ENCODE measurements around the gene PLCG2. TPM values are rescaled to one million over a fixed set of nuclear protein-coding genes. Genes with fewer than 3 reads are reported as not detected.

The PLCG2 gene
- total and polyA plus RNA-seq, 2 of the 8 experiments (the other 6 are each of a cell fraction or from before 2014, with no cell fraction given), result 6.1 to 6.9 TPM

- Histone ChIP-seq H3K79me1 (ENCODE audit: low read depth, low read length) (no peaks in the 10 kb centered on the region), H3K9ac (replicated peaks in 1 of 4; ENCODE audit: extremely low read depth in 1 of 4, low read depth in 3 of 4, low read length in 3 of 4) (no peak overlapping the region), H3K79me2 (ENCODE audit: control insufficient read depth in 1 of 2, insufficient read depth in 2 of 2, low read length in 2 of 2) (no peaks in the 10 kb centered on the region), H3K4ac (replicated peaks; ENCODE audit: insufficient read length, low read depth, low read length) (no peak overlapping the region), H2BK12ac (ENCODE audit: low read depth, low read length) (no peak overlapping the region), H2BK5ac (ENCODE audit: low read depth, low read length) (no peak overlapping the region), H4K91ac (replicated peaks; ENCODE audit: insufficient read length, low read length) (no peak overlapping the region), H3K36me3 (ENCODE audit: control insufficient read depth in 2 of 4, insufficient read depth in 4 of 4, low read length in 3 of 4) (no peaks in the 10 kb centered on the region), H4K8ac (ENCODE audit: extremely low read depth, insufficient read depth, low read length) (no peak overlapping the region), H3K4me1 (replicated peaks in 1 of 4; ENCODE audit: control insufficient read depth in 3 of 4, insufficient read depth in 4 of 4, low read length in 3 of 4) (no peaks in the 10 kb centered on the region), H2BK20ac (ENCODE audit: low read length) (no peak overlapping the region), H3K27ac (ENCODE audit: low read depth, low read length) (no peak overlapping the region), H3K18ac (ENCODE audit: extremely low read depth, low read length) (no peak overlapping the region), H2AK5ac (ENCODE audit: low read depth, low read length) (no peak overlapping the region), H4K20me1 (replicated peaks in 1 of 2; ENCODE audit: control insufficient read depth in 1 of 2, insufficient read depth in 2 of 2, low read length in 2 of 2) (no peaks in the 10 kb centered on the region), H3K23me2 (ENCODE audit: low read depth, low read length) (no peaks in the 10 kb centered on the region), H3K9me3 (ENCODE audit: insufficient read depth in 2 of 2, low read depth in 1 of 2, low read length in 1 of 2) (no peaks in the 10 kb centered on the region), H2BK15ac (ENCODE audit: low read length) (no peak overlapping the region), H3K4me3 (ENCODE audit: extremely low read depth in 1 of 4, insufficient read depth in 2 of 4, low read depth in 3 of 4, low read length in 4 of 4) (no peak overlapping the region), H3K4me2 (ENCODE audit: insufficient read depth in 1 of 2, low read depth in 2 of 2, low read length in 2 of 2) (no peak overlapping the region), H3K56ac (replicated peaks; ENCODE audit: insufficient read length, low read depth, low read length) (no peak overlapping the region), H3K14ac (ENCODE audit: insufficient read length) (no peak overlapping the region), H3K23ac (ENCODE audit: insufficient read length) (no peak overlapping the region), H2BK120ac (replicated peaks; ENCODE audit: low read depth, low read length) (no peak overlapping the region), H3K27me3 (replicated peaks in 1 of 4; ENCODE audit: control insufficient read depth in 3 of 4, extremely low read depth in 1 of 4, insufficient read depth in 3 of 4, low read length in 3 of 4) (no peaks in the 10 kb centered on the region), H4K5ac (ENCODE audit: insufficient read length, low read depth, low read length) (no peak overlapping the region), H2AFZ (ENCODE audit: low read length) (no peak overlapping the region)
- DNase-seq (ENCODE audit: low read depth in 1 of 2, low spot score in 2 of 2), result no peak
- FAIRE-seq, result no peak
- CTCF ChIA-PET (ENCODE audit: partially characterized antibody), result interaction anchor here (0.7 to 2.7 kb wide), 7 partner anchors 10 to 112 kb away, joined by 3 to 13 read pairs (median 4); no protein-coding TSS in a partner anchor
- POLR2A ChIA-PET (ENCODE audit: partially characterized antibody), result interaction anchor here (1.2 kb wide), 1 partner anchor 9 kb away, joined by 5 read pairs; no protein-coding TSS in a partner anchor
- no peak for TF ChIP-seq CTCF (IDR thresholded peaks at IDR 0.05; ENCODE audit: control extremely low read depth in 1 of 3, insufficient read depth in 1 of 3, low read depth in 1 of 3, low read length in 3 of 3)
- TF ChIP-seq PHF8 (conservative IDR thresholded peaks at IDR 0.05; ENCODE audit: low read depth, low read length), result no peak
- TF ChIP-seq HDAC6 (IDR thresholded peaks at IDR 0.05; ENCODE audit: low read depth, low read length), result no peak
- no peak for TF ChIP-seq KDM5A (IDR thresholded peaks at IDR 0.05; ENCODE audit: low read length)
- no peak for TF ChIP-seq ASH2L (IDR thresholded peaks at IDR 0.05; ENCODE audit: low read length)
- no peak for TF ChIP-seq RFX5 (IDR thresholded peaks at IDR 0.05; ENCODE audit: borderline replicate concordance, low read depth, low read length)
- no peak for TF ChIP-seq ATF3 (IDR thresholded peaks at IDR 0.05; ENCODE audit: insufficient read depth, low read depth, low read length)
- TF ChIP-seq SUZ12 (IDR thresholded peaks at IDR 0.05; ENCODE audit: low read length), result no peak
- no peak for TF ChIP-seq CBX5 (IDR thresholded peaks at IDR 0.05; ENCODE audit: low read depth, low read length)
- TF ChIP-seq TAF1 (IDR thresholded peaks at IDR 0.05; ENCODE audit: low read depth, low read length), result no peak
- no peak for TF ChIP-seq SIRT6 (IDR thresholded peaks at IDR 0.05; ENCODE audit: low read length)
Observed at GRCh38 chr16:81765969-81766368, 13.1 kb upstream of the PLCG2 start.
